ENCODE results near the gene RICTOR.

Gene RICTOR

GRCh38 chr5:39117401-39117800, 43.2 kb upstream of the RICTOR start:
- ATAC-seq: no peak

GRCh38 chr5:39116344-39117170, 42.4 kb upstream of the RICTOR start:
- TF ChIP-seq CREB5 (CRISPR knock-in tag; IDR thresholded peaks at IDR 0.05; ENCODE audit: low read depth) (no peak), TCF4 (CRISPR knock-in tag; IDR thresholded peaks at IDR 0.05; ENCODE audit: borderline replicate concordance) (no peak), ZFP3 (CRISPR knock-in tag; IDR thresholded peaks at IDR 0.05) (no peak), PPARA (CRISPR knock-in tag; IDR thresholded peaks at IDR 0.05; ENCODE audit: borderline replicate concordance) (no peak)
- ATAC-seq: no peak

More at GRCh38 chr5:39117401-39117800, 43.2 kb upstream of the RICTOR start:
- no peak for TF ChIP-seq ARNTL (CRISPR knock-in tag; IDR thresholded peaks at IDR 0.05; ENCODE audit: borderline replicate concordance, low read depth)
- no peak for TF ChIP-seq RARB (CRISPR knock-in tag; IDR thresholded peaks at IDR 0.05)
- TF ChIP-seq GLIS3 (CRISPR knock-in tag; IDR thresholded peaks at IDR 0.05): no peak
- no peak for TF ChIP-seq PATZ1 (CRISPR knock-in tag; IDR thresholded peaks at IDR 0.05; ENCODE audit: borderline replicate concordance)
- TF ChIP-seq TSHZ2 (CRISPR knock-in tag; IDR thresholded peaks at IDR 0.05): no peak

- TF ChIP-seq OSR1 (CRISPR knock-in tag; IDR thresholded peaks at IDR 0.05) (no peak), ESRRG (CRISPR knock-in tag; IDR thresholded peaks at IDR 0.05) (no peak), PPARA (CRISPR knock-in tag; IDR thresholded peaks at IDR 0.05; ENCODE audit: borderline replicate concordance) (no peak), RARB (CRISPR knock-in tag; IDR thresholded peaks at IDR 0.05) (no peak), CSRNP3 (CRISPR knock-in tag; IDR thresholded peaks at IDR 0.05) (no peak), TOX (CRISPR knock-in tag; IDR thresholded peaks at IDR 0.05; ENCODE audit: borderline replicate concordance) (no peak), ISL1 (CRISPR knock-in tag; IDR thresholded peaks at IDR 0.05) (no peak), TCF4 (CRISPR knock-in tag; IDR thresholded peaks at IDR 0.05; ENCODE audit: borderline replicate concordance) (no peak), ARNTL (CRISPR knock-in tag; IDR thresholded peaks at IDR 0.05; ENCODE audit: borderline replicate concordance, low read depth) (no peak), PATZ1 (CRISPR knock-in tag; IDR thresholded peaks at IDR 0.05; ENCODE audit: borderline replicate concordance) (no peak)
Observed at GRCh38 chr5:39115644-39116343, 41.6 kb upstream of the RICTOR start.

GRCh38 chr5:39114155-39114554, 40.0 kb upstream of the RICTOR start:
- TF ChIP-seq SNAI2 (CRISPR knock-in tag; IDR thresholded peaks at IDR 0.05): no peak
- no peak for TF ChIP-seq POU6F1 (CRISPR knock-in tag; IDR thresholded peaks at IDR 0.05; ENCODE audit: borderline replicate concordance, low read depth)
- TF ChIP-seq OSR1 (CRISPR knock-in tag; IDR thresholded peaks at IDR 0.05): no peak
- no peak for TF ChIP-seq ISL1 (CRISPR knock-in tag; IDR thresholded peaks at IDR 0.05)
- TF ChIP-seq ZNF70 (CRISPR knock-in tag; IDR thresholded peaks at IDR 0.05): no peak
- no peak for TF ChIP-seq GLIS3 (CRISPR knock-in tag; IDR thresholded peaks at IDR 0.05)
- no peak for TF ChIP-seq ZC3H10 (CRISPR knock-in tag; IDR thresholded peaks at IDR 0.05)
- no peak for TF ChIP-seq ARNTL (CRISPR knock-in tag; IDR thresholded peaks at IDR 0.05; ENCODE audit: borderline replicate concordance, low read depth)
- ATAC-seq: no peak

More at GRCh38 chr5:39115644-39116343, 41.6 kb upstream of the RICTOR start:
- no peak for ATAC-seq

Data from SK-N-SH treated with all-trans-retinoic acid at 6 μM for 48 hours (cell line).